ENCODE data around the gene RAI1.

Gene RAI1

GRCh38 chr17:17789828-17790636 lies 108.8 kb downstream of the RAI1 start:
- FAIRE-seq: no peak

- no peak for FAIRE-seq
Measured at GRCh38 chr17:17790637-17791464, 109.6 kb downstream of the RAI1 start.

DNA sequence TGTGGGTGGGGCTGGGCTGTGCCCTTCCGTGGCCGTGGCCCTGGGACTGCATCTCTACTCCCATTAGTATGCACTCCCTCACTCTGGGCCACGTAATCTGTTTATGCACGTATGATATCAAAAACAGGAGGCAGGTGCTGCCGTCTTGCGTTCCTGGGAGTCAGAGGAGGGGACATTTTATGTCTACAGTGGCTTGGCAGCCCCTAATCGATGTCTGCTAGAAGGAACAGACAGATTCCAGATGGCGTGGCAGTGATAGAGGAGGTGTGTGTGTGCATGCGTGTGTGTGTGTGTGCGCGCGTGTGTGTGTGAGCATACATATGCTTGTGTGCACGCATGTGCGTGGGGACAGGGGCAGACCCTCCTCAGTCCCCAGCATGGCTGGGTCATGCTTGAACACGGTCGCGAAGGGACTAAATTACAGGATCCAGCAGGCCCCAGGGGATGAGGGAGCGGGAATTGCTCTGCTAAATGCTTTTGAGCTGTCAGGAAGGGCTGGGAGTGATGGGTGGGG lies 110.8 kb downstream of the RAI1 start:
- FAIRE-seq: no peak

GRCh38 chr17:17792551-17793377 lies 111.5 kb downstream of the RAI1 start:
- FAIRE-seq: no peak

- no peak for FAIRE-seq
Measured at GRCh38 chr17:17793378-17794214, 112.3 kb downstream of the RAI1 start.

DNA sequence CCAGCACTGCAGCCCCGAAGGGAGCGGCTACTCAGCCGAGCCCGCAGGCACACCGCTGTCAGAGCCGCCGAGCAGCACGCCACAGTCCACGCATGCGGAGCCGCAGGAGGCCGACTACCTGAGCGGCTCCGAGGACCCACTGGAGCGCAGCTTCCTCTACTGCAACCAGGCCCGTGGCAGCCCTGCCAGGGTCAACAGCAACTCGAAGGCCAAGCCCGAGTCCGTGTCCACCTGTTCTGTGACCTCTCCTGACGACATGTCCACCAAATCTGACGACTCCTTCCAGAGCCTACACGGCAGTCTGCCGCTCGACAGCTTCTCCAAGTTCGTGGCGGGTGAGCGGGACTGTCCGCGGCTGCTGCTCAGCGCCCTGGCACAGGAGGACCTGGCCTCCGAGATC lies 113.1 kb downstream of the RAI1 start:
- FAIRE-seq: no peak

- FAIRE-seq: no peak
Measured at GRCh38 chr17:17795296-17795695, 114.0 kb downstream of the RAI1 start.

DNA sequence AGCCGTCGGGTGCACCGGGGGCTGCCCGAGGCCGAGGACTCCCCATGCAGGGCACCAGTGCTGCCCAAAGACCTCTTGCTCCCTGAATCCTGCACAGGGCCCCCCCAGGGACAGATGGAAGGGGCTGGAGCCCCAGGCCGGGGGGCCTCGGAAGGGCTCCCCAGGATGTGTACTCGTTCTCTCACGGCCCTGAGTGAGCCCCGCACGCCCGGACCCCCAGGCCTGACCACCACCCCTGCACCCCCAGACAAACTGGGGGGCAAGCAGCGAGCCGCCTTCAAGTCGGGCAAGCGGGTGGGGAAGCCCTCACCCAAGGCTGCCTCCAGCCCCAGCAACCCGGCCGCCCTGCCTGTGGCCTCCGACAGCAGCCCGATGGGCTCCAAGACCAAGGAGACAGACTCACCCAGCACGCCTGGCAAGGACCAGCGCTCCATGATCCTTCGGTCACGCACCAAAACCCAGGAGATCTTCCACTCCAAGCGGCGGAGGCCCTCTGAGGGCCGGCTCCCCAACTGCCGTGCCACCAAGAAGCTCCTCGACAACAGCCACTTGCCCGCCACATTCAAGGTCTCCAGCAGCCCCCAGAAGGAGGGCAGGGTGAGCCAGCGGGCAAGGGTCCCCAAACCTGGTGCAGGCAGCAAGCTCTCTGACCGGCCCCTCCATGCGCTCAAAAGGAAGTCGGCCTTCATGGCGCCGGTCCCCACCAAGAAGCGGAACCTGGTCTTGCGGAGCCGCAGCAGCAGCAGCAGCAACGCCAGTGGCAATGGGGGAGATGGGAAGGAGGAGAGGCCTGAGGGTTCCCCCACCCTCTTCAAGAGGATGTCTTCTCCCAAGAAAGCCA lies 114.9 kb downstream of the RAI1 start:
- FAIRE-seq: no peak

GRCh38 chr17:17796787-17797061 lies 115.5 kb downstream of the RAI1 start:
- no peak for FAIRE-seq

GRCh38 chr17:17797119-17797809 lies 116.0 kb downstream of the RAI1 start:
- no peak for FAIRE-seq

- FAIRE-seq: no peak
Measured at GRCh38 chr17:17798010-17798556, 116.8 kb downstream of the RAI1 start.

- FAIRE-seq: no peak
Measured at GRCh38 chr17:17798573-17799255, 117.5 kb downstream of the RAI1 start.

- FAIRE-seq: no peak
Measured at GRCh38 chr17:17800504-17801021, 119.3 kb downstream of the RAI1 start.

GRCh38 chr17:17801800-17802481 lies 120.7 kb downstream of the RAI1 start:
- FAIRE-seq: no peak

DNA sequence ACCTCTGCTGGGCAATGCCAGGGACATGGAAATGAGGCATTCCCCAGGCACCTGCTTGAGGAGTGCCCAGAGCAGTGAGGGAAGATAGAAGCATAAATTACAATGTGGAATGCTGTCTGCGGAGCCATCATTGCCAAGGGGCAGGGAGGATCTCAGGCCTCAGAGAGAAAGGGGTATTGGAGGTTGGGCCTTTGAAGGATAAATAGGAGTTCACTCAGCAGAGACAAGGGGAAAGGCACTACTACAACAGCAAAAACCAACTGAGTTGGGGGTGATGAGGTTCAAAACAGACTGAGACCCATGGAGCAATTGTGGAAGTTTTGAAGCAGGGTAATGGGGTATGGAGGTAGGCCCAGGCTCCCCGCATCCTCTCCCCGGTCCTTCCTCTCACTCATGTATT lies 122.7 kb downstream of the RAI1 start:
- FAIRE-seq: no peak

DNA sequence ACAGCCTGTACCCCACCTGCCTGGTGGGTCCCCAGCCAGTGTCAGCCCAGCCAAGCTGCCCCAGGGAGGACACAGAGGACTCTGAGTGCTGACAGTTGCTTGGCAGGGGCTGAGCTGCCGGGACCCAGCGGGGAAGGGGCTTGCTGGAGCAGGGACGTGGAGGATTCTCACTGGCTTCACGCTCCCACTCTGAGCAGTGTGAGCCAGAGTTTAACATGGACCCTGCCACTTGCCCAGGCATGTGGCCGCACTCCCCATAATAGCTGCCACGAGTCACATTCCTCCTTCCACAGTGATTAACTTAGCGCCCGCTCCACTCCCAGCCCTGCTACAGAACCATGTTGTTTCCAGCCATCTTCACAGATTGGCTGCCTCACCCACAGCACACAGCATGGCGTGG lies 124.3 kb downstream of the RAI1 start:
- FAIRE-seq: no peak

- FAIRE-seq: no peak
Measured at GRCh38 chr17:17806035-17806434, 124.8 kb downstream of the RAI1 start.

DNA sequence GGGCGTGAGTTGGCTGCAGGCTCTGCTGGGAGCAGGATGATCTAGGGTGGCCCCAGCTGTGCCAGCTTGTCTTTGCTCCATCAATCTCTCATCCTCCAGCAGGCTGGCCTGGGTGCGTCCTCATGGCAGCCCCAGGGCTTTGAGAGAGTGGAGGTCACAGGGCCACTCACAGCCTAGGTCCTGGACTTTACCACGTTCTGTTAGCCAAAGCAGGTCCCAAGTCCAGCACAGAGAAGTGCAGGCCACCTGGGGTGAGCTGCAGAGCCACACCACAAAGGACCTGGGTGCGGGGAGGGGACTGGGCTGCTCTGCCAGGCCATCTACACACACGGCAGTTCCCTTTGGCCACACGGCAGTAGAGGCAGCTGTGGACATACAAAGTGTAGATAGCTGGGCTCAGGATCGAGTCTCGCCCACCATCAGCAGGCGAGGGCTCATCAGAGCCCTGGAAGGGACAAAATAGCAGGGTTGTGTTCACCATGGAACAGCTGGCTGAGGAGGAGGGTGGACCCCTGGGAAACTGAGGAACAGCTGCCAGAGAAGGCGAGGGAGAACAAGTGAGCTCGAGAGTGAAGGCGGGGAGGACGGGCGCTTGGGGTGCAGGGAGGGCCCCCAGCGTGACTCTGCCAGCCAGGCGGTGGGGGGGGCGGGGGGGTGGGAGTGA lies 125.5 kb downstream of the RAI1 start:
- no peak for FAIRE-seq
